Common myeloid progenitor, CD34-positive (primary cell): ENCODE data around the gene CTPS2.
"Not testable (repeated sequence)": the region's sequence is repeated elsewhere in the genome, so short reads cannot be mapped to it uniquely, and the experiment has no call there.

Experiments used
- CTCF ChIA-PET: fragments of 350-600 bp; sonication (Branson Sonifier 250); formaldehyde crosslinking; loops from one replicate; lab custom pipeline; 2021; ENCODE audit warnings: antibody characterized with exemption; lab: Charles Lee
- POLR2A ChIA-PET: fragments of 350-600 bp; sonication (Branson Sonifier 250); formaldehyde crosslinking; loops from one replicate; lab custom pipeline; 2021; ENCODE audit warnings: antibody characterized with exemption; lab: Charles Lee
- DNase-seq, 3 donors: peaks; one replicate each; pipeline versions ENCODE4 v3.0.0 to v3.0.0-alpha.2; 2013
- H3K27ac ChIP-seq, 2 experiments: 1 replicate in 1 of 2; 2 replicates in 1 of 2; pipeline ENCODE4 v1.7.0; 2013; ENCODE audit warnings: inconsistent platforms in 2 of 2, low read length in 2 of 2, mild to moderate bottlenecking in 2 of 2, low read depth in 1 of 2, moderate library complexity in 1 of 2; ENCODE audit not compliant: severe bottlenecking in 2 of 2, insufficient read depth in 1 of 2, poor library complexity in 1 of 2
- H3K27me3 ChIP-seq, 5 experiments: replicated peaks in 2 of 5; 1 replicate in 3 of 5; 2 replicates in 2 of 5; pipeline versions ENCODE4 v1.6.1 to v1.7.0; 2013; ENCODE audit warnings: low read length in 4 of 5, mild to moderate bottlenecking in 2 of 5, moderate library complexity in 2 of 5, inconsistent platforms in 1 of 5; ENCODE audit not compliant: insufficient read depth in 5 of 5, control insufficient read depth in 4 of 5
- H3K36me3 ChIP-seq, 4 experiments: 1 replicate in 2 of 4; 2 replicates in 2 of 4; pipeline versions ENCODE4 v1.6.1 to v1.7.0; 2013; ENCODE audit warnings: low read length in 3 of 4, control low read depth in 1 of 4, mild to moderate bottlenecking in 1 of 4; ENCODE audit not compliant: control insufficient read depth in 4 of 4, insufficient read depth in 4 of 4
- H3K4me1 ChIP-seq, 4 experiments: 1 replicate in 3 of 4; 2 replicates in 1 of 4; pipeline versions ENCODE4 v1.6.1 to v1.7.1; 2013; ENCODE audit warnings: low read length in 3 of 4, mild to moderate bottlenecking in 3 of 4, control low read depth in 1 of 4, inconsistent platforms in 1 of 4, moderate library complexity in 1 of 4; ENCODE audit not compliant: control insufficient read depth in 4 of 4, insufficient read depth in 4 of 4; ENCODE audit errors: control extremely low read depth in 1 of 4
- H3K4me3 ChIP-seq, 7 experiments: 1 replicate in 4 of 7; 2 replicates in 3 of 7; pipeline versions ENCODE4 v1.5.1 to v1.7.0; 2013; ENCODE audit warnings: mild to moderate bottlenecking in 7 of 7, low read length in 6 of 7, moderate library complexity in 6 of 7, inconsistent platforms in 2 of 7, low read depth in 2 of 7, control low read depth in 1 of 7; ENCODE audit not compliant: insufficient read depth in 4 of 7, control insufficient read depth in 1 of 7; ENCODE audit errors: extremely low read depth in 1 of 7
- H3K9me3 ChIP-seq, 5 experiments: 1 replicate in 4 of 5; 2 replicates in 1 of 5; pipeline versions ENCODE4 v1.6.1 to v1.7.1; 2013; ENCODE audit warnings: low read length in 4 of 5, mild to moderate bottlenecking in 2 of 5, inconsistent platforms in 1 of 5, low read depth in 1 of 5, moderate library complexity in 1 of 5; ENCODE audit not compliant: control insufficient read depth in 4 of 5, insufficient read depth in 2 of 5; ENCODE audit errors: control extremely low read depth in 1 of 5
- WGBS: methylation state at CpG from one replicate; pipeline ENCODE4 v1.1.5; 2013; ENCODE audit not compliant: insufficient coverage; 5-methylcytosine and 5-hydroxymethylcytosine counted together

CTPS2 gene

DNA sequence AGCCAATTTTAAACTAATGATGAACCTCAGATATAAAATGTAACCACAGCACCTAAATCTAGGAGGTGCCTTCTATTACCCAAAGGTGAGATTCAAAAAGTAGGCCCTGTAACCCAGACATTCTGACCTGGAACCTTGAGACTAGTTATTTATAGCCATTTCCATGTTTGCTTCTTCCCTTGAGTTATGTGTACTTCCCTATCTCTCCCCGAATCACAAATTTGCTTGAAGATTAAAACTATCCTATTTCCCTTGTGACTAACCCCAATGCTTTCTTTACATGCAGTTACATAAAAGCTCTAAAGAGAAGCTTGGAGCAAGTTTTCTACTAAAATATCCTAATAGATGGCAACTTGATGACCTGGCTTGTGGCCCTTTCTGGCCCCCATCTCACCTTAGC is 95.1 kb downstream of the CTPS2 start:
- H3K9me3 ChIP-seq, result peaks cover 0 to 3% (median 0%) of the 10 kb centered on the region in 5 experiments
- no peak overlapping the region for H3K4me3 ChIP-seq
- peaks cover 0 to 12% (median 0%) of the 10 kb centered on the region in 5 experiments for H3K27me3 ChIP-seq
- DNase-seq, result no peak
- H3K36me3 ChIP-seq, result peaks cover 0 to 39% (median 6%) of the 10 kb centered on the region in 4 experiments
- ChIA-PET POLR2A (no interaction called here), CTCF (no interaction called here)
- 75% methylated on average over 1 of the region's 1 CpG for WGBS
- no peak overlapping the region for H3K27ac ChIP-seq
- no peaks in the 10 kb centered on the region for H3K4me1 ChIP-seq

DNA sequence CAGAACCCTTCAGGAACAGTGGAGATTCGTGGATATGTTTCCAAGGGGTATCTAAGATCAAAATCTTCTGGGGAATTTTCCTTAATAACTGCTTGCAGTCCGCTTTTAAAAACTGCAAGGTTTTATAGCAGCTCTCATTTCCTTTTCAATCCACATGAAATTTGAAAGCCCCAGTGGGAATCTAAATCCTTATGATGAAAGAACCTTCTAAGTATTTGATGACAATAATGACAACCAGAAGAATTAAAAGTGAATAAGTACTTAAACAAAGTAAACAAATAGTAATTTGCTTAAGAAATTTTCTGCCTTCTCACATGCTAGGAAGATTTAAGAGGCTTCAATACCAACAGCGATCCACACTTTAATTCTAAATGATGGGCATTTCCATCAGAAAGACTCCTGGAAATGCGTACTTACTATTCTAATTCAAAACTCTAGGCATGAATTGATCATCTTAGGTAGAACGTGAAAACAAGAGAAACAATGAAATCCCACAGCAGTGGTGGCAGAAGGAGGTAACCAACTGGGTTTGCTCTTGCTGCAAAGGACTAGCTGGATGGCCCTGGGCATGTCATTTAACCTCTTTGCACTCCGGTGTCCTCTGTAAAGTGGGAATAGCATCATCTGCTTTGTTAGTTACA is 100.1 kb downstream of the CTPS2 start:
- POLR2A ChIA-PET, result no interaction called here
- no peak for DNase-seq
- H3K4me3 ChIP-seq, result no peak overlapping the region
- H3K4me1 ChIP-seq, result no peaks in the 10 kb centered on the region
- peaks cover 0 to 9% (median 0%) of the 10 kb centered on the region in 5 experiments for H3K27me3 ChIP-seq
- CTCF ChIA-PET, result no interaction called here
- H3K36me3 ChIP-seq, result peaks cover 0 to 31% (median 3%) of the 10 kb centered on the region in 4 experiments
- WGBS, result 74% methylated on average over 4 of the region's 6 CpGs
- no peak overlapping the region for H3K27ac ChIP-seq
- H3K9me3 ChIP-seq, result no peaks in the 10 kb centered on the region

DNA sequence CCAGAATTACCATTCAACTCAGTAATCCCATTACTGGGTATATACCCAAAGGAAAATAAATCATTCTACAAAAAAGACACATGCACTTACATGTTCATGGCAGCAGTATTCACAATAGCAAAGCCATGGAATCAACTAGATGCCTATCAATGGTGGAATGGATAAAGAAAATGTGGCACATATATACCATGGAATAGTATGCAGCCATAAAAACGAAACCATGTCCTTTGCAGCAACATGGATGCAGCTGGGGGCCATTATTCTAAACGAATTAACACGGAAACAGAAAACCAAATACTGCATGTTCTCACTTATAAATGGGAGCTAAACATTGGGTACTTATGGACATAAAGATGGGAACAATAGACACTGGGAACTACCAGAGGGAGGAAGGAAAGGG is 101.8 kb downstream of the CTPS2 start:
- H3K4me3 ChIP-seq, CTCF ChIA-PET, H3K9me3 ChIP-seq, POLR2A ChIA-PET, H3K27ac ChIP-seq, DNase-seq, H3K4me1 ChIP-seq: not testable (repeated sequence)
- H3K36me3 ChIP-seq, result peaks cover 0 to 38% (median 5%) of the 10 kb centered on the region in 4 experiments
- peaks cover 0 to 11% (median 0%) of the 10 kb centered on the region in 5 experiments for H3K27me3 ChIP-seq
- whole genome bisulfite sequencing, result 100% methylated on average over 2 of the region's 3 CpGs

DNA sequence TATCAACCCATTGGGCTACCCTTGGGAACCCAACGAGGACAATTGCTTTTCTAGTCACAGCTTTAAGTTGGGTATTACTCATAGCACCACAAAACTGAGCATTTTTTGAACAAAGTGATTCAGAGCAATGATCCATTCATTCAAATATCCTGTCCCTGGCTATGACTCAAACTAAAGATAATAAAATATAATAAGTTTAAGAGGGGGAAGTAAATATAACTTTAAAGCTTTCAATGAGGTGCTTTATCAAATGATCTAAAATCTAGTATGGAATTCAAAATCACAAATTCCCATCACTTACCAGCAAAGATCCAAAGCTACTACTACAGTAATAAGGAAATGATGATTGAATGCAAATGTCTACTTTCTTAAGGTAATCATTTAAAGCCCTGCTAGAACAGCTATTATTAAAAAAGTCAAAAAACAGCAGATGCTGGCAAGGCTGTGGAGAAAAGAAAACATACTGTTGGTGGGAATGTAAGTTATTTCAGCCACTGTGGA is 102.3 kb downstream of the CTPS2 start:
- DNase-seq, result no peak
- POLR2A ChIA-PET, result no interaction called here
- 100% methylated on average over 1 of the region's 1 CpG for WGBS

DNA sequence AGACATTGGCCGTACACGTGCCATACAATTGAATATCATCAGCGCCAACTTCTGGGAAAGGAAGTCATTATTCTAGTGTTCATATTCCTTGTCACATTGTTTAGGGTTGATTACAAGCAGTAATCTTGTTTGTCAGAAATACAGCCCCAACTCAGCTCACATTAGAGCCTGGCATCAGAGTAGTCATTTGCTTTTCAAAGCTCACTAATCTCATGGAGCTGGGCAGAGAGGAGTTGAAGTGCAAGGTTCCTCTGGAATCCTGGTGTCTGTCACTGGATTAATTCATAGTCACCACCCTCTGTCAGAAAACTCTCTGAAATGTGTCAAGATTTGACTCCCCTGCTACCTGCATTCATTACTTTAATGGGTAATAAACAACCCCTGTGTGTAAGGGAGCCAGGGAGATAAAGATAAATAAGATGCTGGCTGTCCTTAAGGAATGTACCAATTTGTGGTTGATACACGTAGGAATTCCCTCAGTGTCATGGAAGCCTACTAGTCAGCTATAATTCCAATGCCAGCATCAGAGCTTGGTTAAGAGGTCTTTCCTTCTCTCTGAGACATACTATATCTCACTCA is 106.2 kb downstream of the CTPS2 start:
- H3K27me3 ChIP-seq, result peaks cover 0 to 15% (median 0%) of the 10 kb centered on the region in 5 experiments
- ChIA-PET POLR2A (no interaction called here), CTCF (no interaction called here)
- no peak for DNase-seq
- H3K4me3 ChIP-seq, result no peak overlapping the region
- H3K27ac ChIP-seq, result no peak overlapping the region
- WGBS, result 100% methylated on average over 2 of the region's 4 CpGs
- no peaks in the 10 kb centered on the region for H3K9me3 ChIP-seq
- H3K36me3 ChIP-seq, result peaks cover 2 to 24% (median 6%) of the 10 kb centered on the region in 4 experiments
- H3K4me1 ChIP-seq, result peaks cover 0 to 3% (median 0%) of the 10 kb centered on the region in 4 experiments

More for the DNA sequence above, 102.3 kb downstream of the CTPS2 start:
- Histone ChIP-seq H3K4me1 (no peaks in the 10 kb centered on the region), H3K4me3 (no peak overlapping the region), H3K36me3 (peaks cover 0 to 34% (median 5%) of the 10 kb centered on the region in 4 experiments), H3K9me3 (no peaks in the 10 kb centered on the region), H3K27ac (no peak overlapping the region), H3K27me3 (peaks cover 0 to 11% (median 0%) of the 10 kb centered on the region in 5 experiments)
- CTCF ChIA-PET, result no interaction called here

DNA sequence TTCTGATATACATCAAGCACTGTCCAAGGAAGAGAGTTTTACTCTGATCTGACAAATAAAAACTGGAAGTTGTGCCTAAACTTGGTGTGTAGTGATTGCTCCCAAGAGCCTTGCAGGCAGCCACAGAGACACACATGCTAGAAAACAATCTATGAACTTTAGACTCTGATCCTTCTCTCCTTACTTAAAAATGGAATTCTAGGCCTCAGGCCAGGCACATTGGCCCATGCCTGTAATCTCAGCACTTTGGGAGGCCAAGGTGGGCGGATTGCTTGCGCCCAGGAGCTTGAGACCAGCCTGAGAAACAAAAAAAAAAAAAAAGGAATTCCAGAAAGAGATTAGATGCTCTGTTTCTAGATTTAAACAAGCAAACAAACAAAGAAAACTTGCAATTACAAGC is 108.1 kb downstream of the CTPS2 start:
- no peak for DNase-seq
- Histone ChIP-seq H3K36me3 (peaks cover 2 to 21% (median 6%) of the 10 kb centered on the region in 4 experiments), H3K27me3 (peaks cover 0 to 16% (median 0%) of the 10 kb centered on the region in 5 experiments), H3K4me3 (no peak overlapping the region), H3K4me1 (peaks cover 0 to 3% (median 0%) of the 10 kb centered on the region in 4 experiments), H3K27ac (no peak overlapping the region), H3K9me3 (no peaks in the 10 kb centered on the region)
- POLR2A ChIA-PET, result no interaction called here
- CTCF ChIA-PET, result no interaction called here
- 100% methylated on average over 2 of the region's 2 CpGs for WGBS

DNA sequence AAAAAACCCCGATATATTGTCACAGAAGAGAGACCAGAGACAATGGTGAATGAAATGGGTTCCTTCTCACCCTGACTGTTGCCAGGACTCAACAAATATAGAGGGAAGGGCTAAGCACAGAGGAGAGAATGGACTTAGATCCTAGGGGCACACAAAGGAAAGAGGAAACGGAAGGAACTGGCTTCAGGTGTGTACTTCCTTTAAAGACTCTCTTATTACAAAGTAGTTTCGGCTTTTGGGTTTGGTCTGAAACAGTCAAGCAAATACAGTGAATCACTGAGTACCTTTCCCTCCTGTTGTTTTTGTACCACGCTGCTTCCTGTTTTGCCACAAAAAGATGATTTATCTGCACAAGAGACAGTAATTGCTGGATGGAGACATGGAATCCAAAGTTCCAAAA is 108.6 kb downstream of the CTPS2 start:
- peaks cover 2 to 20% (median 6%) of the 10 kb centered on the region in 4 experiments for H3K36me3 ChIP-seq
- H3K27me3 ChIP-seq, result peaks cover 0 to 16% (median 0%) of the 10 kb centered on the region in 5 experiments
- H3K27ac ChIP-seq, result no peak overlapping the region
- H3K9me3 ChIP-seq, result no peaks in the 10 kb centered on the region
- DNase-seq, result peak in 2 of 3 donors; percentile 13 to 18
- 66% methylated on average over 2 of the region's 4 CpGs for WGBS
- H3K4me1 ChIP-seq, result peaks cover 0 to 3% (median 0%) of the 10 kb centered on the region in 4 experiments
- ChIA-PET POLR2A (no interaction called here), CTCF (no interaction called here)
- no peak overlapping the region for H3K4me3 ChIP-seq
